Heart left ventricle (tissue), 13 donors: ENCODE results near the gene ITPRID1.

Source experiments
- POLR2A ChIP-seq, 2 donors: fragments of 450-650 bp; IDR thresholded peaks; one replicate each; pipeline ENCODE4 v1.6.1; 2017; ENCODE audit warnings: antibody characterized with exemption in 2 of 2, mild to moderate bottlenecking in 2 of 2, moderate library complexity in 2 of 2
- TF ChIP-seq, protein P1 (sequence below), 12 donors: fragments of 200-600 bp; sonication (generic) in 4 of 12; IDR thresholded peaks; one replicate each; pipeline versions ENCODE4 v1.5.0 to v1.8.0; 2018 to 2022; ENCODE audit warnings: antibody characterized with exemption in 12 of 12, mild to moderate bottlenecking in 5 of 12
- donor health status: ischemic (EF 13 %, LVEDD 7.1; RV severe dilation, severe dysfunction).
- donor health status: DM: no; HTN: yes; CAD: no.
- donor health status: DM: no; HTN: no; CAD: no.
- donor health status: ischemic (EF 25% LVEDD 6.9; RV normal size, moderate dysfunction).
- donor health status: ischemic (EF 25% LVEDD 5.7; RV mildly dilated, moderate dysfunction).
- donor health status: ischemic (EF 35%, LVEDD 5.7; RV mildly dilated, moderate dysfunction).
- donor health status: nonischemic (EF 11% LVEDD 7.7; RV severe dilation, severe dysfunction).
- donor health status: DM: yes; HTN: yes; CAD: no.
- donor health status: PGD.
- donor health status: ischemic (EF 29% LVEDD 5.4; RV normal size, mild dysfunction).
- donor health status: nonischemic (EF 23%, LVEDD 6.1; RV moderate dilation, normal function).

DNA sequence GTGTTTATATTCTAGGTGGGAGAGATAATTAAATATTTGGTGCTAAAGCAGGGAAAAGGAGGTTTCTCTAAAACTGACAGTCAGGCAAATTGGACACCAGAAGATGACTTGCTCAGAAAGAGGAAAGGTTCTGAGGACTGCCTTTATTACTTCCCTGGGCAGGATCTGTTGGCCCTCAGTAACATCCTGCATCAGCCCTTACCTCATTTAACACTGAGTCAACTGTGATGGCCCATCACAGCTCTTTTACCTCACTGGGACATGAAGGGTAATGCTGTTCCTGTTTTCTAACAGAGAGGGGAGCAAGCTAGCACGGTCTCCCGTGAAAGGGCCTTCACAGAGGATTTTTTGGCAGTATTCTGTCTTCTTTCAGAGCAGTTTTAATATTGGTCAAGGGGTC lies 185.2 kb downstream of the ITPRID1 start:
- TF ChIP-seq, protein P1, sequence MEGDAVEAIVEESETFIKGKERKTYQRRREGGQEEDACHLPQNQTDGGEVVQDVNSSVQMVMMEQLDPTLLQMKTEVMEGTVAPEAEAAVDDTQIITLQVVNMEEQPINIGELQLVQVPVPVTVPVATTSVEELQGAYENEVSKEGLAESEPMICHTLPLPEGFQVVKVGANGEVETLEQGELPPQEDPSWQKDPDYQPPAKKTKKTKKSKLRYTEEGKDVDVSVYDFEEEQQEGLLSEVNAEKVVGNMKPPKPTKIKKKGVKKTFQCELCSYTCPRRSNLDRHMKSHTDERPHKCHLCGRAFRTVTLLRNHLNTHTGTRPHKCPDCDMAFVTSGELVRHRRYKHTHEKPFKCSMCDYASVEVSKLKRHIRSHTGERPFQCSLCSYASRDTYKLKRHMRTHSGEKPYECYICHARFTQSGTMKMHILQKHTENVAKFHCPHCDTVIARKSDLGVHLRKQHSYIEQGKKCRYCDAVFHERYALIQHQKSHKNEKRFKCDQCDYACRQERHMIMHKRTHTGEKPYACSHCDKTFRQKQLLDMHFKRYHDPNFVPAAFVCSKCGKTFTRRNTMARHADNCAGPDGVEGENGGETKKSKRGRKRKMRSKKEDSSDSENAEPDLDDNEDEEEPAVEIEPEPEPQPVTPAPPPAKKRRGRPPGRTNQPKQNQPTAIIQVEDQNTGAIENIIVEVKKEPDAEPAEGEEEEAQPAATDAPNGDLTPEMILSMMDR (IDR thresholded peaks at IDR 0.05): no peak
- no peak for TF ChIP-seq POLR2A (IDR thresholded peaks at IDR 0.05)
